PC-9 (cell line): ENCODE measurements around the gene PACRG.

Source experiments
- EZH2 ChIP-seq: fragments of 200-600 bp; sonication (generic); IDR thresholded peaks from 2 replicates; pipeline ENCODE4 v1.8.0; 2017; ENCODE audit warnings: antibody characterized with exemption, low read depth
- TF ChIP-seq, protein P1 (sequence below): fragments of 200-600 bp; sonication (generic); conservative IDR thresholded peaks from 2 replicates; pipeline ENCODE4 v1.6.1; 2017; ENCODE audit warnings: mixed run types, antibody characterized with exemption, mild to moderate bottlenecking, moderate library complexity

DNA sequence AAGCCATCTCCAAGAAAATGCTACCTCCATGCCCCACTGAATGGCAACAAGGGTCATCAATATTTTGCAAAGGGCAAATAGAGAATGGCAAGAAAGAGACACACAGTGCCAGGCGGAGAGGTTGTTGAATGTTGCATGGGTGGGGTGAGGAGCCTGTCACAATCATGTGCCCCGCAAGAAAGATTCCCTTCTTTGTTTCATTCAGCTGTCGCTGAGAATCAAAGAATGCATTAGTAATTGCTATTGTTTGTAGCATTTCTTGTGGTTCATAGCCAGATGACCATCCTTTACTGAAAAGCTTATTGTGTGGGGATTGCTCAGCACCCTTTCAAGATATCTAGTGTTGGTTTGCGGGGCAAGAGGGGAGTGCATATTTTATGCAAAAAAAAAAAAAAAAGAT is 520.3 kb downstream of the PACRG start:
- TF ChIP-seq, protein P1, sequence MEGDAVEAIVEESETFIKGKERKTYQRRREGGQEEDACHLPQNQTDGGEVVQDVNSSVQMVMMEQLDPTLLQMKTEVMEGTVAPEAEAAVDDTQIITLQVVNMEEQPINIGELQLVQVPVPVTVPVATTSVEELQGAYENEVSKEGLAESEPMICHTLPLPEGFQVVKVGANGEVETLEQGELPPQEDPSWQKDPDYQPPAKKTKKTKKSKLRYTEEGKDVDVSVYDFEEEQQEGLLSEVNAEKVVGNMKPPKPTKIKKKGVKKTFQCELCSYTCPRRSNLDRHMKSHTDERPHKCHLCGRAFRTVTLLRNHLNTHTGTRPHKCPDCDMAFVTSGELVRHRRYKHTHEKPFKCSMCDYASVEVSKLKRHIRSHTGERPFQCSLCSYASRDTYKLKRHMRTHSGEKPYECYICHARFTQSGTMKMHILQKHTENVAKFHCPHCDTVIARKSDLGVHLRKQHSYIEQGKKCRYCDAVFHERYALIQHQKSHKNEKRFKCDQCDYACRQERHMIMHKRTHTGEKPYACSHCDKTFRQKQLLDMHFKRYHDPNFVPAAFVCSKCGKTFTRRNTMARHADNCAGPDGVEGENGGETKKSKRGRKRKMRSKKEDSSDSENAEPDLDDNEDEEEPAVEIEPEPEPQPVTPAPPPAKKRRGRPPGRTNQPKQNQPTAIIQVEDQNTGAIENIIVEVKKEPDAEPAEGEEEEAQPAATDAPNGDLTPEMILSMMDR: no peak
- TF ChIP-seq EZH2: no peak
